22Rv1 (cell line): Measurements from ENCODE around the gene HGF.

Experiments used
- CTCF ChIP-seq: fragments of 450-650 bp; IDR thresholded peaks from 2 replicates; pipeline ENCODE4 v1.5.1; 2017; ENCODE audit warnings: mild to moderate bottlenecking
- ZFX ChIP-seq: fragments of 450-650 bp; IDR thresholded peaks from 2 replicates; pipeline ENCODE4 v1.6.1; 2017; ENCODE audit warnings: antibody characterized with exemption, borderline replicate concordance

DNA sequence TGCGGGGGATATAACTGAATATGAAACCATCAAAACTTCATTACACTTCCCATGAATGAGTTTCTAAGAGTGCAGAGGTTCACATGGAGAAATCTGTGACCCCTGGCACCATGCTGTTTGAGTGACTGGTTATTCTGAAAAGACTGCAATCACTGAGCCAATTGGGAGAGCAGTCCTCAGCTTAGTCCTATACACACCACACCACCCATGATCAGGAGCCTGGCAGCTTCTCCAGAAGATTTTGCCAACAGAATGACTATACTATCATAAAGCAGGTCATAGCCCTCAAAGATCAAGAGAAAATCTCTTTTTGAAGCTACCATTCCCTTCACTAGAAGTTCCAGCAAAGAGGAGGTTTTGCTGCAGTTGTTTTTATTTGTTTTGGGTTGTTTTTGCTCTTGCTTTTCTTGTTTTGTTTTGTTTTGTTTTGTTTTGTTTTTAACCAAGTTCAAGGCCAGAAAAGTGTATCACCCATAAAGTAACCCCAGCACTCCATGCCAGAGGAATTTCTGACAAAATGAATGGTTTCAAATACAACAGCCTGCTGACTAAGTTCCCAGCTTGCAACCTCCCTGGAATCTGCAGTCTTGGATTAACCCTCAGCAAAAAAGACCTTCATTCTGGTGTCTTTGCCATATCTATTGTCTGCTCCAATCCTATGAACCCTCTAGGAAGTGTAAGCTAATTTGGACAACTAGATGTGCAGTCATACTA, 19.7 kb upstream of the HGF start:
- TF ChIP-seq CTCF (no peak), ZFX (no peak)
